Activated naive CD4-positive, alpha-beta T cell (primary cell): ENCODE results near the gene COX4I1.

Source experiments
- DNase-seq, 4 experiments: peaks; one replicate each; lab custom pipeline; 2025; lab: John Stamatoyannopoulos, UW

COX4I1 gene

GRCh38 chr16:85842435-85842834 lies 42.9 kb downstream of the COX4I1 start:
- DNase-seq = no peak

- no peak for DNase-seq
These were observed 43.4 kb downstream of the COX4I1 start for GRCh38 chr16:85842848-85843247.

DNA sequence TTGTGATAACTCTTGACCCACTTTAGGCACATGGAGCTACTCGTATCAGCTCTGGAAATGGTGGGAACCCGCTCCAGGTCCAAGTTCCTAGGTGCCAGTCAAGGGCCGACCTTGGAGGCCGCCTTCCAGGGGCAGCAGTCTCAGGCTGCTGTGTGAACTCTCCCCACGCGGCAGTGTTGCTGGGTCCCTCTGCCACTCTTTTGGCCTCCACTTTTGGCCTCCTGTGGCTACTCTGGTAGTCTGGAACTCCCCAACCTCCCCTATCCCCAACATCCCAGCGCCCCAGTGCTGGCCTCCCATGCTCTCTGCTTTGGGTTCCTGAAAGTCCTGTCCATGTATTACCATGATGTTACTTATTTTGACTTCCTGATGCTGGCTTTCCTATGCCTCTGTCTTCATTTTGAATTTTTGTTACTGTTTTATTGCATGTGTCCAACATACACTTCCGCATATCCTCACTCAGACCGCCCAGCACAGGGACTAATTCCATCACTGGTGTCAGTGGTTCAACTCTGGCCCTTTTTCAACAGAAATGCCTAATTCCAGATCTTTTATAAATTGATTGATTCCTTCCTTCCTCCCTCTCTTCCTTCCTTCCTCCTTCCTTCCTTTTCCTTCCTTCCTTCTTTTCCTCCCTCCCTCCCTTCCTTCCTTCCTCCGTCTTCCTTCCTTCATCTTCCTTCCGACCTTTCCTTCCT lies 44.1 kb downstream of the COX4I1 start:
- no peak for DNase-seq

DNA sequence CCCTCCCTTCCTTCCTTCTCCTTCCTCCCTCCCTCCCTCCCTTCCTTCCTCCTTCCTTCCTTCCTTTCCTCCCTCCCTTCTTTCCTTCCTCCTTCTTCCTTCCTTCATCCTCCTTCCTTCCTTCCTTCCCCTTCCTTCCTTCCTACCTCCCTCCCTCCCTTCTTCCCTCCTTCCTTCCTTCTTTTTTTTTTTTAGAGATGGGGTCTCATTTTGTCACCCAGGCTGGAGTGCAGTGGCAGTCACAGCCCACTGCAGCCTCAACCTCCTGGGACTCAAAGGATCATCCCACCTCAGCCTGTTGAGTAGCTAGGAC lies 44.6 kb downstream of the COX4I1 start:
- no peak for DNase-seq

DNA sequence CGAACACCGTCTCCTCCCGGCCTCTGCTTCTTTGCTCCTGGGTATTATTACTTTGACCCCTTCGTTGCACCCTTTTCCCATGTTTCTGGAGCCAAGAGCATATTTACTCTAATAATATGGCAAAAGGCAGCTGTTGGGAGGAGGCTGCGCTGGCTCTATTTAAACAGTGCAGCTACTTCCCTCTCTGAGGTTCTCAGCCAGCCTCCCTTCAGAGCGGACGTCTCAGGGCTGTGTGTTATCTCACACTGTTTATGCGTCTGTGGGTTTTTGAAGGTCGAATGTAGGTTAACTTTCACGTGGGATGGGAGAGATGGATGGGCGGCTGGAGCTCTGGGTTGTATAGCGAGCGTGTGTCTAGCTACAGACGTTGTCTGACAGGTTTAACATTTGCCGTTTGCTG lies 45.3 kb downstream of the COX4I1 start:
- DNase-seq = no peak

DNA sequence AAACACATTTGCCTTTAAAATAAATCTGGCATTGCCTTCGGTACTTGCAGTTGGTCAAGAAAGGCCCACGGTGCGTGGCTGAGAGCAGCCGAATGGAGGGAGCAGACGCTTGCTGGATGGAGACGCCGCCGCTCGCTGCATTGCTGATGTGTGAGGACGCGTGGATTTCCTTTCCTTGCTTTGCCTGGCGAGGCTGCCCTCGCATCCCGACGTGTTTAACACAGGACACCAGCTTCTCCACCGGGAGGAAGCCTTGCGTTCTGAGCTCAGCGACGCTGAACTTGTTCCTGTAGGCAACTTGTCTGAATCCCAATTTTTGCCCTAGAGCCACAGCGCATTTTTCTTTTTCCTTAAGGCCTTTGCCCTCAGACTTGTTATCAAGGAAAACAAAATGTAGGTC lies 45.8 kb downstream of the COX4I1 start:
- no peak for DNase-seq

DNA sequence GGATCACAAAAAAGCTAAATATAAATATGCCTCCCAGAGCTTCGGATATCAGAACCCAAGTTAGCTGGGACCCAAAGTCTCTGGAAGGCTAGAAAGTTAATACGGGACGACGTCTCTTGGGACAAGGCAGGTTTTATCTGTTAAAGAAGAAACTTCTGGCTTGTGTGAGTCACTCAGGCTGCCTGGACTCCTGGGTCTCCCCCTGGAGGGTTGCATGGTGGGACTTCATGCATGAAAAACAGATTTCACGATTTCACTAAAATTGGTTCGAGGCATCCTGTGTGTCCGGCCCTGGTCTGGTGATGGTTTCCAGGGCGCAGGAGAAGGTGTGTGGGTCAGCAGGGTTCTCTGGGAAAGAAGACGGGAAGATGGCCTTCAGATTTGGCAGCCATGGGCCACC lies 47.0 kb downstream of the COX4I1 start:
- DNase-seq = no peak

- no peak for DNase-seq
These were observed 47.5 kb downstream of the COX4I1 start for GRCh38 chr16:85847036-85847435.

DNA sequence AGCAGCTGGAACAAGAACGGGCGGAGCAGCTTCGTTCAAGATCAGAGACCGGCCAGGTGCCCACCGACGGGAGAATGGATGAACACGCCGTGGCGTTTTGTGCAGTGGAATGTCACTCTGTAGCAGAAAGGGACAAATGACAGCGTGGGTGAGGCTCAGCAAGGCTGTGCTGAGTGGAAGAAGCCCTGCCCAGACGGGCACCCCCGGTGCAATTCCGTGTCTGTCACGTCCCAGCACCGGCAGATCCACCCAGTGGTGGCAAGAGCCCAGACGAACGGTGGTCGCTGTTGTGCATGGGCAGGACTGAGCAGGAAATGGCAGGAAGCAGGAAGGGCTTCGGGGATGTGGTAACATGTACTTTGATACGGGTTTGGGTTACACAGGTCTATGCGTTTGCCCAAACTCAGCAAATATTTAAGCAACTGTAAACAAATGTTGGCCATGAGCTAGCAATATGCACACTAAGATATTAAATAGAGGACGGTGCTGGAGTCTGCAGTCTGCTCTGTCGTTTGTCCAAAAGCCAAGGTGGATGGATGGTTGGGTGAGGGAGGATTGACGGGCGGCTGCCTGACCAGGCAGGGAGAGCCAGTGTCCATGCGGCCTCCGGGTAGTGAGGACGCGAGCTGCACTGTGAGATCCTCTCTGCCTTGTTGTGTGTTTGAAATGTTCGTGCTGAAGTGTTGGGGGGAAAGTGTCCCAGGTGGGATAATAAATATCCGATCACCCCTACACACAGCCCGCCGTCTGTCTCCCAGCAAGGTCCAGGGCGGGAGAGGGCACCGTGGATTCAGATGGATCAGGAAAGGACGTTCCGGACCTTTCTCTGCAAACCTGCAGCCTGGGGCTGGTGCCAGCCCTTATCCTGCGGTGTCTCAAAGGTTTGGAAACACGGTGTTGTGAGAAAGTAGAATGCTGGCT lies 48.4 kb downstream of the COX4I1 start:
- DNase-seq = no peak

- no peak for DNase-seq
These were observed 49.5 kb downstream of the COX4I1 start for GRCh38 chr16:85848986-85849385.

DNA sequence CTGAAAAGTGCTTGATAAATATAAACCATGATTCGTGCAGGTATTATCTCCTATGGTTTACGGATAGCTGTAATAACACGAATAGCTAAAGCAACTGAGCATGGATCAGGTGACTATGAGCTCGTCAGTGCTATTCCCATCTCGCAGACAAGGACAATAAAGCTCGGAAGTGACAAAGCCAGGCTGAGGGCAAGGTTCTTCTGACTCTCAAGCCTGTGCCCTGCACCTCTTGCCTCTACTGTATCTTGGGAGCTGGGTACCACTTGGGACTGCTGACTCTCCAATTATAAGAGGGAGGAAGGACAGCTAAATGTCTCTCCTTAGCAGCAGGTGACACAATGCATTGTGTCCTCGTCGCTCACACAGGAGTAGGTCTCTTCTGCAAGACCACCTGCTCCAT lies 49.9 kb downstream of the COX4I1 start:
- DNase-seq = no peak

- DNase-seq = no peak
These were observed 50.9 kb downstream of the COX4I1 start for GRCh38 chr16:85850344-85850880.

- DNase-seq = no peak
These were observed 51.7 kb downstream of the COX4I1 start for GRCh38 chr16:85851034-85851785.

DNA sequence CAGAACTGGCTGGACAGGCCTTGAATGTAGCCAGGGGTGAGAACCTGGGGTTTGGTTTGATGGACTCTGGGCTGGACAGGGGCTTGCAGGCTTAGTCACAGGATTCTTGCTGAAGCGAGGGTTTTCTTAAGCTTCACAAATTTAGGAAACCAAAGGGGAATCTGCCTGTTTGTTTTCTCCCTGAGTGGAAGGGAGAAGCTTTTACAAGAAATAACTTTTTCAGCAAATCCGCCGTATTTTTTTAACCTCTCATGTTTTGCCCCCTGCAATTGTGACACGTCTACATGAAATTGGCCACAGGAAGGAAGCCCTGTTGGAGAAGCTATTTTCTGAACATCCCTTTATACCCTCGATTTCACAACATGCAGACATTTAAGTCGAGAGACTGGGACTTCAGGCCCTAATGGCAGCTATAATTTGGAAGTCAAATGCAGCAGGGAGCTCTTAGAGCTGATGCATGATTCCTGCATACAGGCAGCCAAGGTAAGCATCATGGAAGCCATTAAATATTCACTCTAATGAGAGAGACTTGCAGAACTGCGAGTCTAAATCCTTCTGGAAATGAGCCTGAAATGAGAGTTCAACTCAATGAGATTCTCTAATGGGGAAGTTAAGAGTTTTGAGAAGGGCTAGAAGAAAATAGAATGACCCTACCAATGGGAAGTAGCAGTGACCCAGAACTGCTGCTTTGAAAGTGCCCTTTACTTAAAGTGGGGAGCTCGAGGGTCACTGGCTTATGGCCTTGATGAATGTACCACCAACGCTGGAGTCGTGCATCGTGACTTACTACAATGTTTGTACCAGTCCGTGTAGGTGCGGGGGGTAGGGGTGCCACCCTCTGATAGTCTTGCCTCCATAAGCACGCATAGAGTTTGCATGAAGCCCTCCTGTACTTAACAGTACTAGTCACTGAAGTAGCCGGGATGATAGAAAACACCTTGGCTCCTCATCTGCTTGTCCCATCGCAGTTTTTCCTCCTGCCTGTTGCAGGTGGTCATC lies 54.4 kb downstream of the COX4I1 start:
- no peak for DNase-seq

- DNase-seq = no peak
These were observed 55.4 kb downstream of the COX4I1 start for GRCh38 chr16:85854935-85855334.

GRCh38 chr16:85856079-85856478 lies 56.6 kb downstream of the COX4I1 start:
- DNase-seq = no peak

- DNase-seq = no peak
These were observed 57.1 kb downstream of the COX4I1 start for GRCh38 chr16:85856585-85856984.
